Endodermal cell (in vitro differentiated cells): ENCODE data around the gene RAB6A. TPM values are rescaled to one million over a fixed set of nuclear protein-coding genes. Genes with fewer than 3 reads are reported as not detected.

ENCODE experiments used
- DNase-seq: peaks from one replicate; pipeline ENCODE4 v3.0.0-alpha.2; 2017
- H3K27ac ChIP-seq: 2 replicates; pipeline ENCODE4 v1.5.1; 2013; ENCODE audit warnings: mild to moderate bottlenecking, low read depth, low read length, moderate library complexity
- H3K27me3 ChIP-seq: 2 replicates; pipeline ENCODE4 v1.6.1; 2013; ENCODE audit warnings: mild to moderate bottlenecking, low read length, moderate library complexity; ENCODE audit not compliant: insufficient read depth, control insufficient read depth, poor library complexity, severe bottlenecking
- H3K36me3 ChIP-seq: 2 replicates; pipeline ENCODE4 v1.7.0; 2013; ENCODE audit warnings: mild to moderate bottlenecking, low read length, moderate library complexity; ENCODE audit not compliant: control insufficient read depth, insufficient read depth
- H3K4me1 ChIP-seq: one replicate; pipeline ENCODE4 v1.7.0; 2013; ENCODE audit warnings: low read length; ENCODE audit not compliant: control insufficient read depth, insufficient read depth
- H3K4me3 ChIP-seq: 2 replicates; pipeline ENCODE4 v1.5.1; 2013; ENCODE audit warnings: mild to moderate bottlenecking, low read length, moderate library complexity
- H3K9ac ChIP-seq: 2 replicates; pipeline ENCODE4 v1.6.1; 2013; ENCODE audit warnings: mild to moderate bottlenecking, low read length, moderate library complexity; ENCODE audit not compliant: poor library complexity, severe bottlenecking; ENCODE audit errors: extremely low read depth
- H3K9me3 ChIP-seq: 2 replicates; pipeline ENCODE4 v1.6.1; 2013; ENCODE audit warnings: mild to moderate bottlenecking, low read length, moderate library complexity; ENCODE audit not compliant: control insufficient read depth
- H3K27ac Mint-ChIP-seq: 2 replicates; pipeline ENCODE4 v1.8.0; 2020; ENCODE audit warnings: mixed read lengths
- H3K27me3 Mint-ChIP-seq: 2 replicates; pipeline ENCODE4 v1.8.0; 2021; ENCODE audit warnings: mild to moderate bottlenecking, mixed read lengths; ENCODE audit not compliant: insufficient read depth
- H3K36me3 Mint-ChIP-seq: 2 replicates; pipeline ENCODE4 v1.8.0; 2020; ENCODE audit warnings: low read depth, mixed read lengths
- H3K4me1 Mint-ChIP-seq: 2 replicates; pipeline ENCODE4 v1.8.0; 2020; ENCODE audit warnings: mixed read lengths
- H3K4me3 Mint-ChIP-seq: 2 replicates; pipeline ENCODE4 v1.8.0; 2020; ENCODE audit warnings: mild to moderate bottlenecking, moderate library complexity, mixed read lengths
- H3K9me3 Mint-ChIP-seq: 2 replicates; pipeline ENCODE4 v1.8.0; 2020; ENCODE audit warnings: mild to moderate bottlenecking, mixed read lengths
- CTCF ChIP-seq: fragments of 200-600 bp; sonication (generic); conservative IDR thresholded peaks from 2 replicates; pipeline ENCODE4 v1.5.0; 2021; ENCODE audit warnings: antibody characterized with exemption, mild to moderate bottlenecking
- WGBS, 2 experiments: methylation state at CpG; one replicate each; pipeline versions ENCODE4 v1.1.5 to v1.1.7; 2013; ENCODE audit warnings: missing lambda C conversion rate in 2 of 2, mixed read lengths in 1 of 2; ENCODE audit not compliant: insufficient coverage in 1 of 2, insufficient read length in 1 of 2; 5-methylcytosine and 5-hydroxymethylcytosine counted together
- total RNA-seq, 2 donors: library from RNA; stranded (reverse); fragmentation: NEBNext Ultra II Directional in 1 of 2; extraction: Animal tissue kit (Norgen Biotek cat#: 25700) in 1 of 2; gene quantifications; 2 replicates in 1 of 2; 3 replicates in 1 of 2; pipeline ENCODE4 v1.2.1, GENCODE V29; 2021

Gene RAB6A
- total RNA-seq, 2 donors from 2014 or later: 77.9 to 79.5 TPM

- no peaks in the 10 kb centered on the region for H3K27me3 Mint-ChIP-seq
- Histone ChIP-seq H3K36me3 (no peaks in the 10 kb centered on the region), H3K4me3 (no peak overlapping the region), H3K9me3 (no peaks in the 10 kb centered on the region), H3K27me3 (no peaks in the 10 kb centered on the region), H3K27ac (no peak overlapping the region), H3K9ac (no peak overlapping the region), H3K4me1 (peaks cover 3% of the 10 kb centered on the region)
- H3K9me3 Mint-ChIP-seq: no peaks in the 10 kb centered on the region
- H3K4me3 Mint-ChIP-seq: no peak overlapping the region
- peaks cover 3% of the 10 kb centered on the region for H3K4me1 Mint-ChIP-seq
- peaks cover 14% of the 10 kb centered on the region for H3K36me3 Mint-ChIP-seq
- no peak overlapping the region for H3K27ac Mint-ChIP-seq
- DNase-seq: no peak
- no peak for TF ChIP-seq CTCF
- 90 to 94% methylated on average over 6 to 10 of the region's 10 CpGs for WGBS, 2 experiments
Observed at GRCh38 chr11:73797457-73797856, 36.6 kb upstream of the RAB6A start.

GRCh38 chr11:73795925-73796632 is 35.2 kb upstream of the RAB6A start:
- H3K4me3 ChIP-seq: no peak overlapping the region
- Mint-ChIP-seq H3K36me3 (peaks cover 14% of the 10 kb centered on the region), H3K4me3 (no peak overlapping the region), H3K4me1 (peaks cover 10% of the 10 kb centered on the region), H3K27ac (peak overlapping the region; percentile 35), H3K27me3 (no peaks in the 10 kb centered on the region), H3K9me3 (no peaks in the 10 kb centered on the region)
- H3K36me3 ChIP-seq: no peaks in the 10 kb centered on the region
- H3K27ac ChIP-seq: no peak overlapping the region
- WGBS, 2 experiments: 93 to 96% methylated on average over 10 to 19 of the region's 19 CpGs
- TF ChIP-seq CTCF: no peak
- H3K4me1 ChIP-seq: peaks cover 10% of the 10 kb centered on the region
- H3K9ac ChIP-seq: no peak overlapping the region
- no peaks in the 10 kb centered on the region for H3K9me3 ChIP-seq
- peak; percentile 74 for DNase-seq
- no peaks in the 10 kb centered on the region for H3K27me3 ChIP-seq

- Mint-ChIP-seq H3K4me1 (peaks cover 10% of the 10 kb centered on the region), H3K36me3 (peaks cover 12% of the 10 kb centered on the region), H3K27me3 (no peaks in the 10 kb centered on the region), H3K27ac (no peak overlapping the region), H3K4me3 (no peak overlapping the region), H3K9me3 (no peaks in the 10 kb centered on the region)
- peak overlapping the region; percentile 14 for H3K4me3 ChIP-seq
- DNase-seq: no peak
- H3K9ac ChIP-seq: no peak overlapping the region
- H3K27ac ChIP-seq: no peak overlapping the region
- no peaks in the 10 kb centered on the region for H3K27me3 ChIP-seq
- H3K4me1 ChIP-seq: peaks cover 10% of the 10 kb centered on the region
- no peaks in the 10 kb centered on the region for H3K36me3 ChIP-seq
- TF ChIP-seq CTCF: no peak
- H3K9me3 ChIP-seq: no peaks in the 10 kb centered on the region
Observed at GRCh38 chr11:73792584-73792983, 31.7 kb upstream of the RAB6A start.
